GM21423 (cell line): ENCODE data around the gene WDR77.

Experiments
- ATAC-seq: cut with Tn5 transposase; IDR thresholded peaks from one replicate; pipeline ENCODE4 v1.9.1; 2021; ENCODE audit warnings: mild to moderate bottlenecking, moderate library complexity; ENCODE audit not compliant: unreplicated experiment

The WDR77 gene

GRCh38 chr1:111448918-111449702, at the start of gene WDR77, which contains the start of gene ATP5PB:
Gene WDR77 (minus strand): TSS chr1:111449256. CDS start chr1:111449169, 87 bp downstream.
Gene ATP5PB (plus strand): TSS chr1:111449464. CDS start chr1:111449542, 78 bp downstream.
- ATAC-seq: peak; percentile 92

- ATAC-seq: no peak
These were observed 48.5 kb upstream of the WDR77 start for GRCh38 chr1:111497592-111497991.

GRCh38 chr1:111496398-111496797, 47.3 kb upstream of the WDR77 start:
- no peak for ATAC-seq

- no peak for ATAC-seq
These were observed 42.0 kb upstream of the WDR77 start for GRCh38 chr1:111491070-111491469.

GRCh38 chr1:111490220-111490619, 41.2 kb upstream of the WDR77 start:
- ATAC-seq: no peak

- no peak for ATAC-seq
These were observed 40.5 kb upstream of the WDR77 start for GRCh38 chr1:111489604-111490003.

- no peak for ATAC-seq
These were observed 39.6 kb upstream of the WDR77 start for GRCh38 chr1:111488669-111489068.

GRCh38 chr1:111487133-111487532, 38.1 kb upstream of the WDR77 start:
- ATAC-seq: no peak

GRCh38 chr1:111486431-111486830, 37.4 kb upstream of the WDR77 start:
- ATAC-seq: no peak

- no peak for ATAC-seq
These were observed 35.5 kb upstream of the WDR77 start for GRCh38 chr1:111484391-111485026.

GRCh38 chr1:111483876-111484275, 34.8 kb upstream of the WDR77 start:
- no peak for ATAC-seq

- ATAC-seq: no peak
These were observed 34.1 kb upstream of the WDR77 start for GRCh38 chr1:111483166-111483565.

- ATAC-seq: no peak
These were observed 32.5 kb upstream of the WDR77 start for GRCh38 chr1:111481387-111482221.

GRCh38 chr1:111480674-111481073, 31.6 kb upstream of the WDR77 start:
- no peak for ATAC-seq

GRCh38 chr1:111476761-111477309, 27.8 kb upstream of the WDR77 start:
- ATAC-seq: peak; percentile 76

GRCh38 chr1:111476214-111476613, 27.2 kb upstream of the WDR77 start:
- no peak for ATAC-seq

- ATAC-seq: no peak
These were observed 26.6 kb upstream of the WDR77 start for GRCh38 chr1:111475701-111476100.

GRCh38 chr1:111474521-111474920, 25.5 kb upstream of the WDR77 start:
- no peak for ATAC-seq

GRCh38 chr1:111474106-111474505, 25.1 kb upstream of the WDR77 start:
- no peak for ATAC-seq

- no peak for ATAC-seq
These were observed 22.5 kb upstream of the WDR77 start for GRCh38 chr1:111471538-111471937.

- ATAC-seq: peak; percentile 61
These were observed 22.0 kb upstream of the WDR77 start for GRCh38 chr1:111471012-111471411.
